ENCODE data around the gene PTTG1IP. TPM values are rescaled to one million over a fixed set of nuclear protein-coding genes. Genes with fewer than 3 reads are reported as not detected.

The PTTG1IP gene
- total and polyA plus RNA-seq, 2 of the 13 experiments (the other 11 are each of a cell fraction or from before 2014, with no cell fraction given): 161 to 700 TPM

DNA sequence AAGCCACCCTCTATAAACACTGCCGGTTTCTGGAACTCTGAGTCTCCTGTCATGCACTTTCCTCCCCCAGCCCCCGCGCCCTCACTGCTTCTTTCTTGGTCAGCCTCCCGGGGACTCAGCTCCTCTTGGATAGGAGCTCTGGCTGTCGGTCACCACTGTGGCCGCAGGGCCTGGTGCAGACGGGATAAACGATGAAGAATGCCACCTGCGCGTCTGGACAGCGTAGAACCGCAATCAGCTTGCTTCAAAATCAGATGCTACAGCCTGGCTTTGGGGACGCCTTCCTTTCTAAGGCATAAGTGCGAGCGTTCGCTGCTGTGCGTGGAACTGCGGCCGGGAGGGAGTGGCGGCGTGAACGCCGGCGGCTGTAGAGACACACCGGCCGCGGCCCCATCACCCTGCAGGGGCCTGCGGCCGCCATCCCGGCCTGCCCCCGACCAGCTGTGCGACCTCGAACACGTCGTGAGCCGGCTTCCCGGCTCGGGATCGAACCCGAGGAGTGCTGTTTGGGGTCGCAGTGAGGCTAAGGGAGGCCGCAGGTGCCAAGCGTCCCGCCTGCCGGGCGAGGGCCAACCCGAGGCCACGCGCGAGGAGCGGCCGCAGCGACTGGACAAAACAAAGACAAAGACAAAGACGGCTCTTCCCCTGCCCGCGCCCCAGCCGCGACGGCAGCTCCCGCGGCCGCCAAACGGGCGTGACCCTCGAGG, 688 bp downstream of the PTTG1IP start (continued):
- TF ChIP-seq DNMT1 (CRISPR knock-in tag; IDR thresholded peaks at IDR 0.05): no peak
- TF ChIP-seq ZSCAN20 (CRISPR knock-in tag; IDR thresholded peaks at IDR 0.05; ENCODE audit: borderline replicate concordance): peak; percentile 72; the same call in 1 of the 2 replicates
- TF ChIP-seq ZNF446 (CRISPR knock-in tag; IDR thresholded peaks at IDR 0.05): peak; percentile 95; the same call in 1 of the 2 replicates
- TF ChIP-seq ZMYM2 (CRISPR knock-in tag; IDR thresholded peaks at IDR 0.05): no peak
- TF ChIP-seq CHD2 (IDR thresholded peaks at IDR 0.05; ENCODE audit: low read depth, low read length): no peak
- peak; percentile 52; the same call in 1 of the 2 replicates for TF ChIP-seq ATF7-NPFF (CRISPR knock-in tag; IDR thresholded peaks at IDR 0.05; ENCODE audit: low read depth)
- no peak for TF ChIP-seq FIP1L1 (IDR thresholded peaks at IDR 0.05; ENCODE audit: borderline replicate concordance, insufficient read depth, low read depth, low read length)
- no peak for TF ChIP-seq KAT2B (IDR thresholded peaks at IDR 0.05; ENCODE audit: borderline replicate concordance, low read depth, low read length)
- TF ChIP-seq TARDBP (CRISPR knock-in tag; IDR thresholded peaks at IDR 0.05): no peak
- no peak for TF ChIP-seq ZNF3 (CRISPR knock-in tag; IDR thresholded peaks at IDR 0.05)
- TF ChIP-seq TP53 (CRISPR knock-in tag; conservative IDR thresholded peaks at IDR 0.05): 0 out of 2 replicates have a peak, but pooled peaks have one; percentile 34
- TF ChIP-seq KMT2A (CRISPR knock-in tag; IDR thresholded peaks at IDR 0.05): no peak
- no peak for TF ChIP-seq ZNF44 (CRISPR knock-in tag; IDR thresholded peaks at IDR 0.05)
- TF ChIP-seq, protein P1, sequence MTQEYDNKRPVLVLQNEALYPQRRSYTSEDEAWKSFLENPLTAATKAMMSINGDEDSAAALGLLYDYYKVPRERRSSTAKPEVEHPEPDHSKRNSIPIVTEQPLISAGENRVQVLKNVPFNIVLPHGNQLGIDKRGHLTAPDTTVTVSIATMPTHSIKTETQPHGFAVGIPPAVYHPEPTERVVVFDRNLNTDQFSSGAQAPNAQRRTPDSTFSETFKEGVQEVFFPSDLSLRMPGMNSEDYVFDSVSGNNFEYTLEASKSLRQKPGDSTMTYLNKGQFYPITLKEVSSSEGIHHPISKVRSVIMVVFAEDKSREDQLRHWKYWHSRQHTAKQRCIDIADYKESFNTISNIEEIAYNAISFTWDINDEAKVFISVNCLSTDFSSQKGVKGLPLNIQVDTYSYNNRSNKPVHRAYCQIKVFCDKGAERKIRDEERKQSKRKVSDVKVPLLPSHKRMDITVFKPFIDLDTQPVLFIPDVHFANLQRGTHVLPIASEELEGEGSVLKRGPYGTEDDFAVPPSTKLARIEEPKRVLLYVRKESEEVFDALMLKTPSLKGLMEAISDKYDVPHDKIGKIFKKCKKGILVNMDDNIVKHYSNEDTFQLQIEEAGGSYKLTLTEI (CRISPR knock-in tag; conservative IDR thresholded peaks at IDR 0.05): no peak
- TF ChIP-seq, protein P2, sequence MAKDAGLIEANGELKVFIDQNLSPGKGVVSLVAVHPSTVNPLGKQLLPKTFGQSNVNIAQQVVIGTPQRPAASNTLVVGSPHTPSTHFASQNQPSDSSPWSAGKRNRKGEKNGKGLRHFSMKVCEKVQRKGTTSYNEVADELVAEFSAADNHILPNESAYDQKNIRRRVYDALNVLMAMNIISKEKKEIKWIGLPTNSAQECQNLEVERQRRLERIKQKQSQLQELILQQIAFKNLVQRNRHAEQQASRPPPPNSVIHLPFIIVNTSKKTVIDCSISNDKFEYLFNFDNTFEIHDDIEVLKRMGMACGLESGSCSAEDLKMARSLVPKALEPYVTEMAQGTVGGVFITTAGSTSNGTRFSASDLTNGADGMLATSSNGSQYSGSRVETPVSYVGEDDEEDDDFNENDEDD (CRISPR knock-in tag; IDR thresholded peaks at IDR 0.05; ENCODE audit: borderline replicate concordance): no peak
- no peak; the same call in 1 of the 2 replicates for TF ChIP-seq ZNF441 (CRISPR knock-in tag; IDR thresholded peaks at IDR 0.05; ENCODE audit: borderline replicate concordance)
- TF ChIP-seq ZNF850 (CRISPR knock-in tag; conservative IDR thresholded peaks at IDR 0.05): 0 out of 2 replicates have a peak, but pooled peaks have one; percentile 57
- 0 out of 2 replicates have a peak, but pooled peaks have one; percentile 65 for TF ChIP-seq ZNF20 (CRISPR knock-in tag; IDR thresholded peaks at IDR 0.05)
- TF ChIP-seq, protein P3, sequence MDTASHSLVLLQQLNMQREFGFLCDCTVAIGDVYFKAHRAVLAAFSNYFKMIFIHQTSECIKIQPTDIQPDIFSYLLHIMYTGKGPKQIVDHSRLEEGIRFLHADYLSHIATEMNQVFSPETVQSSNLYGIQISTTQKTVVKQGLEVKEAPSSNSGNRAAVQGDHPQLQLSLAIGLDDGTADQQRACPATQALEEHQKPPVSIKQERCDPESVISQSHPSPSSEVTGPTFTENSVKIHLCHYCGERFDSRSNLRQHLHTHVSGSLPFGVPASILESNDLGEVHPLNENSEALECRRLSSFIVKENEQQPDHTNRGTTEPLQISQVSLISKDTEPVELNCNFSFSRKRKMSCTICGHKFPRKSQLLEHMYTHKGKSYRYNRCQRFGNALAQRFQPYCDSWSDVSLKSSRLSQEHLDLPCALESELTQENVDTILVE (CRISPR knock-in tag; IDR thresholded peaks at IDR 0.05): no peak
- TF ChIP-seq KLF15 (CRISPR knock-in tag; IDR thresholded peaks at IDR 0.05; ENCODE audit: borderline replicate concordance): no peak
- TF ChIP-seq POGZ (CRISPR knock-in tag; IDR thresholded peaks at IDR 0.05): no peak
- no peak for TF ChIP-seq ZBTB38 (CRISPR knock-in tag; IDR thresholded peaks at IDR 0.05)
- no peak for TF ChIP-seq MIER3 (CRISPR knock-in tag; IDR thresholded peaks at IDR 0.05; ENCODE audit: borderline replicate concordance)
- no peak for TF ChIP-seq ZNF33B (CRISPR knock-in tag; IDR thresholded peaks at IDR 0.05)
- TF ChIP-seq ZNF432 (CRISPR knock-in tag; IDR thresholded peaks at IDR 0.05; ENCODE audit: borderline replicate concordance): no peak
- TF ChIP-seq AGO2 (optimal IDR thresholded peaks at IDR 0.05; ENCODE audit: low read depth, low read length): peak; percentile 90
- no peak for TF ChIP-seq GLI4 (CRISPR knock-in tag; IDR thresholded peaks at IDR 0.05; ENCODE audit: borderline replicate concordance)
- TF ChIP-seq ELF1 (CRISPR knock-in tag; IDR thresholded peaks at IDR 0.05): no peak

Data from HepG2 (cell line).